ENCODE measurements around the gene TTC7B. TPM values are rescaled to one million over a fixed set of nuclear protein-coding genes. Genes with fewer than 3 reads are reported as not detected.

TTC7B gene
- total and polyA plus RNA-seq, 2 donors (not counting 1 experiment from before 2014, with no cell fraction given), result 0.36 to 3.2 TPM

GRCh38 chr14:90514015-90514398 lies 302.2 kb downstream of the TTC7B start:
- Mint-ChIP-seq H3K27ac (no peak overlapping the region), H3K27me3 (peaks cover 8% of the 10 kb centered on the region), H3K9me3 (ENCODE audit: insufficient read depth) (no peaks in the 10 kb centered on the region), H3K4me1 (no peaks in the 10 kb centered on the region), H3K4me3 (no peak overlapping the region)
- Histone ChIP-seq H4K20me1 (ENCODE audit: control insufficient read depth, insufficient read depth, low read length, poor library complexity, severe bottlenecking) (no peaks in the 10 kb centered on the region), H3K4me2 (replicated peaks; ENCODE audit: low read depth, low read length, poor library complexity, severe bottlenecking) (no peak overlapping the region), H3K27me3 (replicated peaks in 1 of 4; ENCODE audit: control extremely low read depth in 1 of 4, control insufficient read depth in 3 of 4, insufficient read depth in 4 of 4, low read length in 3 of 4) (peaks cover 0 to 8% (median 0%) of the 10 kb centered on the region in 4 experiments), H3K9ac (ENCODE audit: low read length) (no peak overlapping the region), H3K36me3 (replicated peaks in 1 of 2; ENCODE audit: control extremely low read depth in 1 of 2, control insufficient read depth in 1 of 2, extremely low read depth in 1 of 2, insufficient read depth in 2 of 2, low read length in 1 of 2) (no peaks in the 10 kb centered on the region), H3K27ac (ENCODE audit: low read length in 2 of 2) (no peak overlapping the region), H3K9me3 (ENCODE audit: control extremely low read depth in 1 of 3, control insufficient read depth in 2 of 3, insufficient read depth in 1 of 3, low read length in 2 of 3) (no peaks in the 10 kb centered on the region), H2AFZ (ENCODE audit: insufficient read depth, low read depth, low read length, poor library complexity, severe bottlenecking) (no peak overlapping the region), H3K4me3 (ENCODE audit: control extremely low read depth in 1 of 5, extremely low read depth in 1 of 5, insufficient read depth in 1 of 5, low read depth in 2 of 5, low read length in 4 of 5) (no peak overlapping the region), H3K4me1 (ENCODE audit: control insufficient read depth in 2 of 2, insufficient read depth in 2 of 2, low read length in 2 of 2) (no peaks in the 10 kb centered on the region), H3K79me2 (ENCODE audit: control insufficient read depth, insufficient read depth, low read length) (no peaks in the 10 kb centered on the region)
- ChIA-PET CTCF (no interaction called here), POLR2A (no interaction called here)
- ATAC-seq (ENCODE audit: low read depth) (no peak), DNase-seq (no peak)
- TF ChIP-seq EZH2 (IDR thresholded peaks at IDR 0.05; ENCODE audit: borderline replicate concordance, insufficient read depth, low read depth, low read length, poor library complexity, severe bottlenecking), result no peak
- 97% methylated on average over 14 of the region's 15 CpGs for WGBS (ENCODE audit: insufficient coverage)
- intact Hi-C loops (cut with micrococcal nuclease), result no loop called here

- DNase-seq (no peak), ATAC-seq (ENCODE audit: low read depth) (no peak)
- Histone ChIP-seq H3K36me3 (replicated peaks in 1 of 2; ENCODE audit: control extremely low read depth in 1 of 2, control insufficient read depth in 1 of 2, extremely low read depth in 1 of 2, insufficient read depth in 2 of 2, low read length in 1 of 2) (no peaks in the 10 kb centered on the region), H3K79me2 (ENCODE audit: control insufficient read depth, insufficient read depth, low read length) (no peaks in the 10 kb centered on the region), H3K4me2 (replicated peaks; ENCODE audit: low read depth, low read length, poor library complexity, severe bottlenecking) (no peak overlapping the region), H3K4me1 (ENCODE audit: control insufficient read depth in 2 of 2, insufficient read depth in 2 of 2, low read length in 2 of 2) (no peaks in the 10 kb centered on the region), H3K4me3 (ENCODE audit: control extremely low read depth in 1 of 5, extremely low read depth in 1 of 5, insufficient read depth in 1 of 5, low read depth in 2 of 5, low read length in 4 of 5) (no peak overlapping the region), H3K27me3 (replicated peaks in 1 of 4; ENCODE audit: control extremely low read depth in 1 of 4, control insufficient read depth in 3 of 4, insufficient read depth in 4 of 4, low read length in 3 of 4) (peaks cover 0 to 12% (median 0%) of the 10 kb centered on the region in 4 experiments), H2AFZ (ENCODE audit: insufficient read depth, low read depth, low read length, poor library complexity, severe bottlenecking) (no peak overlapping the region), H3K27ac (ENCODE audit: low read length in 2 of 2) (no peak overlapping the region), H3K9me3 (ENCODE audit: control extremely low read depth in 1 of 3, control insufficient read depth in 2 of 3, insufficient read depth in 1 of 3, low read length in 2 of 3) (no peaks in the 10 kb centered on the region), H4K20me1 (ENCODE audit: control insufficient read depth, insufficient read depth, low read length, poor library complexity, severe bottlenecking) (no peaks in the 10 kb centered on the region), H3K9ac (ENCODE audit: low read length) (no peak overlapping the region)
- Mint-ChIP-seq H3K9me3 (ENCODE audit: insufficient read depth) (no peaks in the 10 kb centered on the region), H3K27me3 (peaks cover 14% of the 10 kb centered on the region), H3K4me1 (no peaks in the 10 kb centered on the region), H3K4me3 (no peak overlapping the region), H3K27ac (no peak overlapping the region)
- TF ChIP-seq EZH2 (IDR thresholded peaks at IDR 0.05; ENCODE audit: borderline replicate concordance, insufficient read depth, low read depth, low read length, poor library complexity, severe bottlenecking) (no peak), CTCF (IDR thresholded peaks at IDR 0.05) (no peak)
- POLR2A ChIA-PET, result no interaction called here
- intact Hi-C loops (cut with micrococcal nuclease), result no loop called here
- CTCF ChIA-PET, result no interaction called here
- WGBS (ENCODE audit: insufficient coverage), result 85% methylated on average over 14 of the region's 16 CpGs
Measured at GRCh38 chr14:90513161-90514014, 302.8 kb downstream of the TTC7B start.
